IMR-90 (cell line): ENCODE results near the gene NSUN6.

ENCODE experiments used
- CEBPB ChIP-seq: IDR thresholded peaks from 2 replicates; pipeline ENCODE4 v1.6.1; 2012; ENCODE audit warnings: low read depth, low read length, improper control_type of control experiment
- ELK1 ChIP-seq: fragments of 150-350 bp; IDR thresholded peaks from 2 replicates; pipeline ENCODE4 v1.6.1; 2016; ENCODE audit warnings: low read depth, mild to moderate bottlenecking, low read length, moderate library complexity, borderline replicate concordance
- FOS ChIP-seq: fragments of 150-350 bp; IDR thresholded peaks from 2 replicates; pipeline ENCODE4 v1.6.1; 2016; ENCODE audit warnings: low read depth, low read length
- MXI1 ChIP-seq: IDR thresholded peaks from 2 replicates; pipeline ENCODE4 v1.6.1; 2012; ENCODE audit warnings: low read depth, mild to moderate bottlenecking, low read length, moderate library complexity, borderline replicate concordance
- POLR2A ChIP-seq: IDR thresholded peaks from 2 replicates; pipeline ENCODE4 v1.6.1; 2012; ENCODE audit warnings: mild to moderate bottlenecking, low read depth, low read length
- RCOR1 ChIP-seq: IDR thresholded peaks from 2 replicates; pipeline ENCODE4 v1.6.1; 2012; ENCODE audit warnings: mild to moderate bottlenecking, low read length, improper control_type of control experiment; ENCODE audit not compliant: insufficient replicate concordance
- TF ChIP-seq, protein P1 (sequence below): conservative IDR thresholded peaks from 2 replicates; pipeline ENCODE4 v1.5.1; 2012; ENCODE audit warnings: mild to moderate bottlenecking, low read depth, low read length, improper control_type of control experiment
- TF ChIP-seq, protein P2 (sequence below): fragments of 150-350 bp; IDR thresholded peaks from 2 replicates; pipeline ENCODE4 v1.6.1; 2017; ENCODE audit warnings: mild to moderate bottlenecking, antibody characterized with exemption, low read length, low read depth

GRCh38 chr10:18582803-18583202 is 68.6 kb downstream of the NSUN6 start:
- TF ChIP-seq, protein P1, sequence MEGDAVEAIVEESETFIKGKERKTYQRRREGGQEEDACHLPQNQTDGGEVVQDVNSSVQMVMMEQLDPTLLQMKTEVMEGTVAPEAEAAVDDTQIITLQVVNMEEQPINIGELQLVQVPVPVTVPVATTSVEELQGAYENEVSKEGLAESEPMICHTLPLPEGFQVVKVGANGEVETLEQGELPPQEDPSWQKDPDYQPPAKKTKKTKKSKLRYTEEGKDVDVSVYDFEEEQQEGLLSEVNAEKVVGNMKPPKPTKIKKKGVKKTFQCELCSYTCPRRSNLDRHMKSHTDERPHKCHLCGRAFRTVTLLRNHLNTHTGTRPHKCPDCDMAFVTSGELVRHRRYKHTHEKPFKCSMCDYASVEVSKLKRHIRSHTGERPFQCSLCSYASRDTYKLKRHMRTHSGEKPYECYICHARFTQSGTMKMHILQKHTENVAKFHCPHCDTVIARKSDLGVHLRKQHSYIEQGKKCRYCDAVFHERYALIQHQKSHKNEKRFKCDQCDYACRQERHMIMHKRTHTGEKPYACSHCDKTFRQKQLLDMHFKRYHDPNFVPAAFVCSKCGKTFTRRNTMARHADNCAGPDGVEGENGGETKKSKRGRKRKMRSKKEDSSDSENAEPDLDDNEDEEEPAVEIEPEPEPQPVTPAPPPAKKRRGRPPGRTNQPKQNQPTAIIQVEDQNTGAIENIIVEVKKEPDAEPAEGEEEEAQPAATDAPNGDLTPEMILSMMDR, result no peak
- TF ChIP-seq, protein P2, sequence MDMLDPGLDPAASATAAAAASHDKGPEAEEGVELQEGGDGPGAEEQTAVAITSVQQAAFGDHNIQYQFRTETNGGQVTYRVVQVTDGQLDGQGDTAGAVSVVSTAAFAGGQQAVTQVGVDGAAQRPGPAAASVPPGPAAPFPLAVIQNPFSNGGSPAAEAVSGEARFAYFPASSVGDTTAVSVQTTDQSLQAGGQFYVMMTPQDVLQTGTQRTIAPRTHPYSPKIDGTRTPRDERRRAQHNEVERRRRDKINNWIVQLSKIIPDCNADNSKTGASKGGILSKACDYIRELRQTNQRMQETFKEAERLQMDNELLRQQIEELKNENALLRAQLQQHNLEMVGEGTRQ, result no peak
- TF ChIP-seq POLR2A, result no peak
- no peak for TF ChIP-seq RCOR1
- TF ChIP-seq MXI1, result no peak
- no peak for TF ChIP-seq FOS
- no peak for TF ChIP-seq ELK1
- no peak for TF ChIP-seq CEBPB
